ENCODE measurements around the gene CD151.

DNA sequence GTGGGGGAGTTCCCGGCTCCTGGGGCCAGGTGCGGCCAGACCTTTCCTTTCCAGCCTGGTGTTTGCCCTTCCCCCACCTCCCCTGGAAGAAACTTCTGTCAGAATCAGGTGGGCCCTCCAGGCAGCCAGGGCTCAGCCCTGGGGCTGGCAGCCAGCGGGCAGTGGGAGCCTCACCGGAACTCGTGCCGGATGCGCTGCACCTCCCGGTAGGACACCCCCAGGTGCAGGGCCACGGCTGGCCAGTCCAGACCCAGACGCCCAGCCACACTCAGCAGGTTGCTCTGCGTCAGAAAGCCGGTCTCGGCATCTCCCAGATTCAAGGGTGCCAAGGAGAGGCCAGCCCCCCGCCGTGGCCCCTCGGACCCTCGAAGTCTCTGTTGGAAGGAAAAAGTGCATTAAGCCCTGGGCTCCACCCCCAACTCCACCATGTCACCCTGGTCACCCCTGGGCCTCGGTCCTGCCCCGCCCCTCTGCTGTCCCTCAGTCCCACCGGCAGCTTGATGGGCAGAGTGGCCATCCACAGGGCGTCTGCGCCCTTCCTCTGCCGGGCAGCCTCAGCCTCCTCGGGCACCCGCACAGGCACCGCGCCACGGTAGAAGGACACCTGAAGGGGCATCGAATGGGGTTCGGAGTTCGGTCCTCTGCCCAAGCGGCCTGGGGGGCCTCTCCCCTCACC is 33.0 kb upstream of the CD151 start:
- TF ChIP-seq POLR2A (IDR thresholded peaks at IDR 0.05; ENCODE audit: low read length): no peak
- TF ChIP-seq GATA1 (IDR thresholded peaks at IDR 0.05; ENCODE audit: low read depth, low read length): no peak

Measured in erythroblast (primary cell).